Measurements from ENCODE around the gene ME1. TPM values are rescaled to one million over a fixed set of nuclear protein-coding genes. Genes with fewer than 3 reads are reported as not detected.

Gene ME1
- total and polyA plus RNA-seq, 9 donors: 1.4 to 2.5 (median 1.9) TPM

DNA sequence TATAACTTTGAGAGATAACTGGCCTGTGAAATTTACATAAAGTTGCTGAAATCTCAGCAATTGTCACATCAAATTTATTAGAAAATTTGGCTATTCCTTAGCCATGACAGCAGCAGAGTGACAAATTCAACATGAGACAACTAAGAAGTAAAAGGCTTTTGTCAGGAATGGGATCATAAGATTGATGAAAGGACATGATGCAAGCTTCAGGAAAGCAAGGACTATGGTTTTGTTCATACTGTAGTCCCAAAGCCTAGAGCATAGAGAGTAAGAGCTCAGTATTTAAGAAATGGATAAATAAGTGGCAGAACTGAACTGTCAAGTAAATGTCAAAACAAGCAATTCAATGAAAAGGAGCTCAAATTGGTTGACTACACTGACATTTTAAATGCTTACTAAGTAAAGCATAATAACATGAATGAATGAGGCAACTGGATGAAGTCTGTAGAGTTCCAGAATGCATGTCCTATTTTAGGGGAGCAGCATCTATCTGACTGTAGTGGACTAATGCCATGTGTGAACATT, 250.4 kb downstream of the ME1 start:
- H3K36me3 ChIP-seq (ENCODE audit: control insufficient read depth, insufficient read depth, low read length): peaks cover 48% of the 10 kb centered on the region
- H3K27me3 ChIP-seq (ENCODE audit: control insufficient read depth, insufficient read depth, low read length): no peaks in the 10 kb centered on the region
- no peaks in the 10 kb centered on the region for H3K4me1 ChIP-seq (ENCODE audit: control insufficient read depth, insufficient read depth, low read length)
- DNase-seq: no peak
- H3K9me3 ChIP-seq (replicated peaks; ENCODE audit: control insufficient read depth, low read depth, low read length): no peaks in the 10 kb centered on the region
- H3K4me3 ChIP-seq (ENCODE audit: low read length): no peak overlapping the region
- no peak overlapping the region for H3K27ac ChIP-seq (ENCODE audit: low read length)

DNA sequence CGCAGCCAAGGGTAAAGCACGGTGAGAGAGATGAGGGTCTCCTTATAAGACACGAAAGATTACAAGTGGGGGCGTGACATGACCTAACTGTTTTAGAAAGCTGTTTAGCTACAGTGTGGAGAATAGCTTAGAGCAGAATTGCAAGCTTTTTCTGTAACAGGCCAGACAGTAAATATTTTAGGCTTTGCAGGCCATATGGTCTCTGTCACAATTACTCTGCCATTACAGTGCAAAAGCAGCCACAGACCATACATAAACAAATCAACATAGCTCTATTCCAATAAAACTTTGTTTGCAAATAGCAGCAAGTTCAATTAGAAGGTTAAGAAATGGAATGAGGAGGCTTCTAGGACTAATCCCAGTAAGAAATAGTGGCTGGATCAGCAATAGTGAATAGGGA, 254.6 kb downstream of the ME1 start:
- no peak overlapping the region for H3K27ac ChIP-seq (ENCODE audit: low read length)
- no peaks in the 10 kb centered on the region for H3K27me3 ChIP-seq (ENCODE audit: control insufficient read depth, insufficient read depth, low read length)
- peaks cover 47% of the 10 kb centered on the region for H3K36me3 ChIP-seq (ENCODE audit: control insufficient read depth, insufficient read depth, low read length)
- no peaks in the 10 kb centered on the region for H3K9me3 ChIP-seq (replicated peaks; ENCODE audit: control insufficient read depth, low read depth, low read length)
- no peak overlapping the region for H3K4me3 ChIP-seq (ENCODE audit: low read length)
- DNase-seq: no peak
- no peaks in the 10 kb centered on the region for H3K4me1 ChIP-seq (ENCODE audit: control insufficient read depth, insufficient read depth, low read length)
- 88% methylated on average over 4 of the region's 4 CpGs for WGBS (ENCODE audit: insufficient coverage)

DNA sequence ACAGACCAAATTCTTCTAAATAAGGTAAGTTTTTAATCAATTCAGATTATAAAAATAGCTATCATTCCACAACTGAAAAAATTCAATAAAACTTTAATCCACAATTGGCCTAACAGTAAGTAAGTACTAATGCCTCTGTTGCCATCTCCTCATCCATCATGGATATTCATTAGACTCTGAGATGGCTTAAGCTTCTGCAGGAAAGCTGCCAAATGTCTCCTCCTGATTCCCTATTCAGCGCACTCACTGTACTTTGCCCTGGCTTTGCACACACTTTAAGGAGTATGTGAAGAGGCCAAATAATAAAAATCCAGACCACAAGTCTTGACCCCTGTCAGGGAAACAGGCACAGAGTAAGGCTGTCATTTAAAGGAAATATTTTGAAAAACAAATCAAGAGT, 261.3 kb downstream of the ME1 start:
- no CpG with 5 or more reads among the region's 1 CpG for WGBS (ENCODE audit: insufficient coverage)
- no peaks in the 10 kb centered on the region for H3K27me3 ChIP-seq (ENCODE audit: control insufficient read depth, insufficient read depth, low read length)
- no peak overlapping the region for H3K4me3 ChIP-seq (ENCODE audit: low read length)
- H3K27ac ChIP-seq (ENCODE audit: low read length): no peak overlapping the region
- H3K36me3 ChIP-seq (ENCODE audit: control insufficient read depth, insufficient read depth, low read length): peaks cover 54% of the 10 kb centered on the region
- no peaks in the 10 kb centered on the region for H3K4me1 ChIP-seq (ENCODE audit: control insufficient read depth, insufficient read depth, low read length)
- peak; percentile 50 for DNase-seq
- H3K9me3 ChIP-seq (replicated peaks; ENCODE audit: control insufficient read depth, low read depth, low read length): no peaks in the 10 kb centered on the region

DNA sequence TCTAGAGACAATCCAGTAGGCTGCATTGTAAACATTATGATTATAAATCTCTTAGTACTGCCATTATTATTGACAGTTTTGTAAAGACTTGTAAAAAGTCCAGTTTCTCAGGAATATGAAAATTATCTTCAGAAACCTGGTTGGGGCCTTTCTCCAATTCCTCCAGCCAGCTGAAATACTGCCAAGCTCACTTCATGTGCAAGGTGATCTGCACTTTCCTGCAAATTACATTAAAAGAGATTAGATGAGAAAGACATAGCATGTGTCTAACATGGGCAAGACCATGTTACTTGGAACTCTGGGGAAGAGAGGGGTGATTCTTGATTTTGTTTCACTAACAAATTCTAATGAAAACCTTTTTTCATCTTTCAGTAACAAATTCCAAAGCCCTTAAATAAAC, 261.7 kb downstream of the ME1 start:
- Histone ChIP-seq H3K27me3 (ENCODE audit: control insufficient read depth, insufficient read depth, low read length) (no peaks in the 10 kb centered on the region), H3K36me3 (ENCODE audit: control insufficient read depth, insufficient read depth, low read length) (peaks cover 52% of the 10 kb centered on the region)
- peak; percentile 51 for DNase-seq

DNA sequence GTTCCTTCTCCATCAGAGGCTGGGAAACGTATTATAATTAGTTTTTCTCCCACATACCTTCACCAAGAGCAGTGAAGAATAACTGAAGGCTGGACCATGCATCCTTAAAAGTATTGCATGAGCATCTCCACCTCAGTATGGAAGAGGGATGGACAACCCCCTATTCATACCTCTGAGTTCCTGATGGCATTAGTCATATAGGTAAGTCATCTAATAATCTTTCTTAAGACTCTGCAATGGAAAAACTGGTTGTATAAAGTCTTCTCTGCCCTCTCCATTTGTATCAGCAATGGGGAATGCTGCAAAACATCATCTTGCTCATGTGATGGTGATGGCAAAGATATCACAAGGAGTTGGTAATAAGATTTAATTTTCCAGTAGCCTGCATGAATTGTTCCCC, 262.3 kb downstream of the ME1 start:
- Histone ChIP-seq H3K9me3 (replicated peaks; ENCODE audit: control insufficient read depth, low read depth, low read length) (no peaks in the 10 kb centered on the region), H3K4me3 (ENCODE audit: low read length) (no peak overlapping the region), H3K36me3 (ENCODE audit: control insufficient read depth, insufficient read depth, low read length) (peaks cover 48% of the 10 kb centered on the region), H3K4me1 (ENCODE audit: control insufficient read depth, insufficient read depth, low read length) (no peaks in the 10 kb centered on the region), H3K27me3 (ENCODE audit: control insufficient read depth, insufficient read depth, low read length) (no peaks in the 10 kb centered on the region), H3K27ac (ENCODE audit: low read length) (no peak overlapping the region)
- no CpG with 5 or more reads among the region's 1 CpG for WGBS (ENCODE audit: insufficient coverage)
- DNase-seq: peak; percentile 8

More for the DNA sequence above, 261.7 kb downstream of the ME1 start:
- H3K4me3 ChIP-seq (ENCODE audit: low read length): no peak overlapping the region
- H3K9me3 ChIP-seq (replicated peaks; ENCODE audit: control insufficient read depth, low read depth, low read length): no peaks in the 10 kb centered on the region
- H3K27ac ChIP-seq (ENCODE audit: low read length): no peak overlapping the region
- no peaks in the 10 kb centered on the region for H3K4me1 ChIP-seq (ENCODE audit: control insufficient read depth, insufficient read depth, low read length)

DNA sequence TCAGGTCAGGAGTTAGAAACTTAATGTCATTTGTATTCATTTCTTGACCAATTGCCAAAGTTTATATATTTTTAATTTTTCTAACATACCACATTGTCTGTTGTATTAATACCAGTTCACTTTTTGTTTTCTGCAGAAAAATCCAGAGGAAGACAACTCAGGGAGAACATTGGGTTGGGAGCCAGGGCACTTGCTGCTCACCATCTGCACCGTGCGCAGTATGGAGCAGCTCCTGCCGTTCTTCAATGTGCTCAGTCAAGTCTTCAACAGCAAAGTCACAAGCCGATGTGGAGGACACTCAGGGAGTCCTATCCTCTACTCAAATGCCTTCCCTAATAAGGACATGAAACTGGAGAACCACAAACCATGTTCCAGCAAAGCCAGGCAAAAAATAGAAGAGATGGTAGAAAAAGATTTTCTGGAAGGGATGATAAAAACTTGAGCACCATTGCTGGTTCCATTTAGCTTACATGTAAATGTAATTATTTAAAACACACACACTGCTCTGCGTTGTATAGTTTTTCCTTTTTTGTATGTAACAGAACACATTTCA, 263.0 kb downstream of the ME1 start:
- Histone ChIP-seq H3K4me3 (ENCODE audit: low read length) (no peak overlapping the region), H3K27me3 (ENCODE audit: control insufficient read depth, insufficient read depth, low read length) (no peaks in the 10 kb centered on the region), H3K36me3 (ENCODE audit: control insufficient read depth, insufficient read depth, low read length) (peaks cover 46% of the 10 kb centered on the region), H3K27ac (ENCODE audit: low read length) (no peak overlapping the region), H3K9me3 (replicated peaks; ENCODE audit: control insufficient read depth, low read depth, low read length) (no peaks in the 10 kb centered on the region), H3K4me1 (ENCODE audit: control insufficient read depth, insufficient read depth, low read length) (no peaks in the 10 kb centered on the region)
- DNase-seq: no peak
- 80% methylated on average over 1 of the region's 5 CpGs for WGBS (ENCODE audit: insufficient coverage)

Other genes starting within 250 kb of the ME1 start
- 52.9 TPM for gene PGM3, start 237.8 kb downstream of the ME1 start, total RNA-seq
- gene PGM3, start 237.8 kb downstream of the ME1 start, polyA plus RNA-seq (ENCODE audit: insufficient read depth in 1 of 8, insufficient read length in 8 of 8, low replicate concordance in 1 of 8): 10 to 100 TPM; 27.7 to 43.3 (median 35.9) TPM
- gene RWDD2A, start 237.7 kb downstream of the ME1 start, total RNA-seq: 3.2 TPM
- gene RWDD2A, start 237.7 kb downstream of the ME1 start, polyA plus RNA-seq (ENCODE audit: insufficient read depth in 1 of 8, insufficient read length in 8 of 8, low replicate concordance in 1 of 8): 1 to 10 TPM; 2.8 to 5.2 (median 3.6) TPM
- 102 TPM for gene PRSS35, start 81.5 kb upstream of the ME1 start, total RNA-seq
- gene PRSS35, start 81.5 kb upstream of the ME1 start, polyA plus RNA-seq (ENCODE audit: insufficient read depth in 1 of 8, insufficient read length in 8 of 8, low replicate concordance in 1 of 8): 100 to 1,000 TPM in 1 of 8 donors, 10 to 100 TPM in 7; 16.7 to 222 (median 41.7) TPM

Data from muscle of leg (tissue), 11 donors.